Subcutaneous abdominal adipose tissue (tissue), 5 donors: ENCODE data around the gene SCN2B.

Source experiments
- H3K27ac ChIP-seq: one replicate; pipeline ENCODE4 v1.7.0; 2013; ENCODE audit warnings: low read depth, mild to moderate bottlenecking, inconsistent platforms, low read length, moderate library complexity
- H3K27me3 ChIP-seq, 5 donors: one replicate each; pipeline ENCODE4 v1.7.0; 2013; ENCODE audit warnings: low read length in 5 of 5, inconsistent platforms in 1 of 5; ENCODE audit not compliant: control insufficient read depth in 5 of 5, insufficient read depth in 4 of 5
- H3K36me3 ChIP-seq, 5 donors: one replicate each; pipeline ENCODE4 v1.7.0; 2013; ENCODE audit warnings: low read length in 5 of 5; ENCODE audit not compliant: control insufficient read depth in 5 of 5, insufficient read depth in 5 of 5
- H3K4me1 ChIP-seq, 5 donors: one replicate each; pipeline ENCODE4 v1.7.0; 2013; ENCODE audit warnings: low read length in 5 of 5, mild to moderate bottlenecking in 3 of 5, moderate library complexity in 1 of 5; ENCODE audit not compliant: control insufficient read depth in 5 of 5, insufficient read depth in 5 of 5
- H3K4me3 ChIP-seq, 5 donors: one replicate each; pipeline ENCODE4 v1.7.0; 2013; ENCODE audit warnings: low read length in 5 of 5, low read depth in 1 of 5
- H3K9ac ChIP-seq, 5 donors: one replicate each; pipeline ENCODE4 v1.7.0; 2013; ENCODE audit warnings: low read length in 5 of 5, mild to moderate bottlenecking in 4 of 5, moderate library complexity in 3 of 5
- H3K9me3 ChIP-seq, 5 donors: one replicate each; pipeline ENCODE4 v1.7.0; 2013; ENCODE audit warnings: low read length in 5 of 5; ENCODE audit not compliant: control insufficient read depth in 5 of 5
- donor health status: healthy.
- donor health status: healthy.
- donor health status: healthy.
- donor health status: healthy.
- donor health status: healthy.

The SCN2B gene

GRCh38 chr11:118139578-118139977, 36.9 kb downstream of the SCN2B start:
- Histone ChIP-seq H3K9me3 (no peaks in the 10 kb centered on the region), H3K9ac (no peak overlapping the region), H3K4me3 (no peak overlapping the region), H3K36me3 (no peaks in the 10 kb centered on the region), H3K27ac (no peak overlapping the region), H3K27me3 (peaks cover 11 to 41% (median 27%) of the 10 kb centered on the region in 5 donors), H3K4me1 (peaks cover 0 to 3% (median 0%) of the 10 kb centered on the region in 5 donors)

- Histone ChIP-seq H3K36me3 (no peaks in the 10 kb centered on the region), H3K27ac (no peak overlapping the region), H3K27me3 (peaks cover 11 to 36% (median 24%) of the 10 kb centered on the region in 5 donors), H3K4me1 (peaks cover 0 to 3% (median 0%) of the 10 kb centered on the region in 5 donors), H3K9ac (no peak overlapping the region), H3K4me3 (no peak overlapping the region), H3K9me3 (no peaks in the 10 kb centered on the region)
Observed at GRCh38 chr11:118138839-118139420, 37.5 kb downstream of the SCN2B start.

- H3K9ac ChIP-seq = no peak overlapping the region
- no peaks in the 10 kb centered on the region for H3K36me3 ChIP-seq
- H3K9me3 ChIP-seq = no peaks in the 10 kb centered on the region
- no peak overlapping the region for H3K27ac ChIP-seq
- no peaks in the 10 kb centered on the region for H3K4me1 ChIP-seq
- peaks cover 0 to 24% (median 12%) of the 10 kb centered on the region in 5 donors for H3K27me3 ChIP-seq
- H3K4me3 ChIP-seq = no peak overlapping the region
Observed at GRCh38 chr11:118136801-118137200, 39.6 kb downstream of the SCN2B start.

- Histone ChIP-seq H3K9me3 (no peaks in the 10 kb centered on the region), H3K4me1 (no peaks in the 10 kb centered on the region), H3K27ac (no peak overlapping the region), H3K9ac (no peak overlapping the region), H3K4me3 (no peak overlapping the region), H3K36me3 (no peaks in the 10 kb centered on the region), H3K27me3 (peaks cover 0 to 24% (median 12%) of the 10 kb centered on the region in 5 donors)
Observed at GRCh38 chr11:118136341-118136740, 40.1 kb downstream of the SCN2B start.

- H3K36me3 ChIP-seq = no peaks in the 10 kb centered on the region
- peaks cover 0 to 24% (median 8%) of the 10 kb centered on the region in 5 donors for H3K27me3 ChIP-seq
- no peaks in the 10 kb centered on the region for H3K9me3 ChIP-seq
- H3K9ac ChIP-seq = no peak overlapping the region
- H3K27ac ChIP-seq = no peak overlapping the region
- H3K4me1 ChIP-seq = no peaks in the 10 kb centered on the region
- no peak overlapping the region for H3K4me3 ChIP-seq
Observed at GRCh38 chr11:118135796-118136165, 40.7 kb downstream of the SCN2B start.

- H3K4me3 ChIP-seq = no peak overlapping the region
- H3K9me3 ChIP-seq = no peaks in the 10 kb centered on the region
- peaks cover 0 to 22% (median 8%) of the 10 kb centered on the region in 5 donors for H3K27me3 ChIP-seq
- no peak overlapping the region for H3K9ac ChIP-seq
- H3K27ac ChIP-seq = no peak overlapping the region
- no peaks in the 10 kb centered on the region for H3K36me3 ChIP-seq
- H3K4me1 ChIP-seq = no peaks in the 10 kb centered on the region
Observed at GRCh38 chr11:118135051-118135795, 41.2 kb downstream of the SCN2B start.

- H3K27me3 ChIP-seq = peaks cover 0 to 19% (median 6%) of the 10 kb centered on the region in 5 donors
- H3K4me1 ChIP-seq = peaks cover 0 to 9% (median 0%) of the 10 kb centered on the region in 5 donors
- no peak overlapping the region for H3K27ac ChIP-seq
- H3K4me3 ChIP-seq = no peak overlapping the region
- no peaks in the 10 kb centered on the region for H3K9me3 ChIP-seq
- H3K36me3 ChIP-seq = no peaks in the 10 kb centered on the region
- H3K9ac ChIP-seq = no peak overlapping the region
Observed at GRCh38 chr11:118133816-118134215, 42.6 kb downstream of the SCN2B start.

- no peak overlapping the region for H3K4me3 ChIP-seq
- H3K27ac ChIP-seq = no peak overlapping the region
- H3K9ac ChIP-seq = no peak overlapping the region
- H3K27me3 ChIP-seq = peaks cover 0 to 19% (median 6%) of the 10 kb centered on the region in 5 donors
- no peaks in the 10 kb centered on the region for H3K9me3 ChIP-seq
- H3K4me1 ChIP-seq = peaks cover 0 to 11% (median 0%) of the 10 kb centered on the region in 5 donors
- H3K36me3 ChIP-seq = no peaks in the 10 kb centered on the region
Observed at GRCh38 chr11:118132385-118133151, 43.9 kb downstream of the SCN2B start.

- H3K4me3 ChIP-seq = no peak overlapping the region
- peaks cover 0 to 4% (median 2%) of the 10 kb centered on the region in 5 donors for H3K27me3 ChIP-seq
- H3K9ac ChIP-seq = no peak overlapping the region
- H3K27ac ChIP-seq = no peak overlapping the region
- no peaks in the 10 kb centered on the region for H3K9me3 ChIP-seq
- H3K4me1 ChIP-seq = peaks cover 0 to 17% (median 0%) of the 10 kb centered on the region in 5 donors
- no peaks in the 10 kb centered on the region for H3K36me3 ChIP-seq
Observed at GRCh38 chr11:118129471-118130172, 46.8 kb downstream of the SCN2B start.
